HEK293 (cell line): ENCODE results near the gene RASA1.

Source experiments
- BCL11A ChIP-seq: fragments of 450-650 bp; formaldehyde crosslinking; IDR thresholded peaks from 2 replicates; pipeline ENCODE4 v1.5.1; 2016; ENCODE audit warnings: low read depth, missing biosample characterization, missing genetic modification characterization
- CTCF ChIP-seq: fragments of 450-650 bp; formaldehyde crosslinking; IDR thresholded peaks from 2 replicates; pipeline ENCODE4 v1.5.1; 2016; ENCODE audit warnings: missing biosample characterization, missing genetic modification characterization
- INSM2 ChIP-seq: fragments of 450-650 bp; formaldehyde crosslinking; IDR thresholded peaks from 2 replicates; pipeline ENCODE4 v1.5.1; 2016; ENCODE audit warnings: missing biosample characterization, missing genetic modification characterization
- PRDM1 ChIP-seq: fragments of 450-650 bp; formaldehyde crosslinking; IDR thresholded peaks from 2 replicates; pipeline ENCODE4; 2016; ENCODE audit warnings: missing biosample characterization, missing genetic modification characterization
- REST ChIP-seq: fragments of 450-650 bp; formaldehyde crosslinking; IDR thresholded peaks from 2 replicates; pipeline ENCODE4 v1.5.1; 2016; ENCODE audit warnings: missing biosample characterization, missing genetic modification characterization
- SALL2 ChIP-seq: fragments of 450-650 bp; formaldehyde crosslinking; IDR thresholded peaks from 2 replicates; pipeline ENCODE4 v1.5.0; 2017; ENCODE audit warnings: missing biosample characterization, mild to moderate bottlenecking, missing genetic modification characterization, borderline replicate concordance
- YY1 ChIP-seq: fragments of 450-650 bp; formaldehyde crosslinking; IDR thresholded peaks from 2 replicates; pipeline ENCODE4 v1.5.1; 2018; ENCODE audit warnings: missing biosample characterization, missing genetic modification characterization
- ZBTB26 ChIP-seq: fragments of 450-650 bp; formaldehyde crosslinking; optimal IDR thresholded peaks from 2 replicates; pipeline ENCODE3; 2016; ENCODE audit warnings: missing biosample characterization, mild to moderate bottlenecking, missing genetic modification characterization
- ZBTB49 ChIP-seq: fragments of 450-650 bp; formaldehyde crosslinking; IDR thresholded peaks from 2 replicates; pipeline ENCODE4 v1.5.1; 2016; ENCODE audit warnings: missing biosample characterization, missing genetic modification characterization, low read depth
- ZEB2 ChIP-seq: fragments of 450-650 bp; formaldehyde crosslinking; IDR thresholded peaks from 2 replicates; pipeline ENCODE4 v1.5.1; 2016; ENCODE audit warnings: missing biosample characterization, missing genetic modification characterization
- ZNF292 ChIP-seq: fragments of 450-650 bp; formaldehyde crosslinking; IDR thresholded peaks from 2 replicates; pipeline ENCODE4 v1.5.1; 2016; ENCODE audit warnings: low read depth, missing biosample characterization, missing genetic modification characterization, borderline replicate concordance
- ZNF658 ChIP-seq: fragments of 450-650 bp; formaldehyde crosslinking; IDR thresholded peaks from 2 replicates; pipeline ENCODE4; 2016; ENCODE audit warnings: missing biosample characterization, missing genetic modification characterization
- ZNF707 ChIP-seq: fragments of 450-650 bp; formaldehyde crosslinking; IDR thresholded peaks from 2 replicates; pipeline ENCODE4 v1.5.1; 2016; ENCODE audit warnings: missing biosample characterization, missing genetic modification characterization
- TF ChIP-seq, protein P1 (sequence below): fragments of 450-650 bp; formaldehyde crosslinking; IDR thresholded peaks from 2 replicates; pipeline ENCODE4 v1.5.1; 2016; ENCODE audit warnings: missing biosample characterization, missing genetic modification characterization

GRCh38 chr5:87311405-87312279 is 44.0 kb downstream of the RASA1 start:
- TF ChIP-seq REST: no peak
- no peak for TF ChIP-seq INSM2 (tag by site-specific recombination)
- no peak for TF ChIP-seq CTCF (tag by site-specific recombination)
- TF ChIP-seq ZNF658: no peak
- TF ChIP-seq ZBTB26 (tag by site-specific recombination): no peak
- no peak for TF ChIP-seq ZNF707 (tag by site-specific recombination)
- TF ChIP-seq ZBTB49 (tag by site-specific recombination): no peak
- TF ChIP-seq YY1: no peak
- TF ChIP-seq SALL2 (tag by site-specific recombination): no peak
- no peak for TF ChIP-seq BCL11A
- TF ChIP-seq ZNF292 (tag by site-specific recombination): no peak
- no peak for TF ChIP-seq PRDM1 (tag by site-specific recombination)
- TF ChIP-seq, protein P1, sequence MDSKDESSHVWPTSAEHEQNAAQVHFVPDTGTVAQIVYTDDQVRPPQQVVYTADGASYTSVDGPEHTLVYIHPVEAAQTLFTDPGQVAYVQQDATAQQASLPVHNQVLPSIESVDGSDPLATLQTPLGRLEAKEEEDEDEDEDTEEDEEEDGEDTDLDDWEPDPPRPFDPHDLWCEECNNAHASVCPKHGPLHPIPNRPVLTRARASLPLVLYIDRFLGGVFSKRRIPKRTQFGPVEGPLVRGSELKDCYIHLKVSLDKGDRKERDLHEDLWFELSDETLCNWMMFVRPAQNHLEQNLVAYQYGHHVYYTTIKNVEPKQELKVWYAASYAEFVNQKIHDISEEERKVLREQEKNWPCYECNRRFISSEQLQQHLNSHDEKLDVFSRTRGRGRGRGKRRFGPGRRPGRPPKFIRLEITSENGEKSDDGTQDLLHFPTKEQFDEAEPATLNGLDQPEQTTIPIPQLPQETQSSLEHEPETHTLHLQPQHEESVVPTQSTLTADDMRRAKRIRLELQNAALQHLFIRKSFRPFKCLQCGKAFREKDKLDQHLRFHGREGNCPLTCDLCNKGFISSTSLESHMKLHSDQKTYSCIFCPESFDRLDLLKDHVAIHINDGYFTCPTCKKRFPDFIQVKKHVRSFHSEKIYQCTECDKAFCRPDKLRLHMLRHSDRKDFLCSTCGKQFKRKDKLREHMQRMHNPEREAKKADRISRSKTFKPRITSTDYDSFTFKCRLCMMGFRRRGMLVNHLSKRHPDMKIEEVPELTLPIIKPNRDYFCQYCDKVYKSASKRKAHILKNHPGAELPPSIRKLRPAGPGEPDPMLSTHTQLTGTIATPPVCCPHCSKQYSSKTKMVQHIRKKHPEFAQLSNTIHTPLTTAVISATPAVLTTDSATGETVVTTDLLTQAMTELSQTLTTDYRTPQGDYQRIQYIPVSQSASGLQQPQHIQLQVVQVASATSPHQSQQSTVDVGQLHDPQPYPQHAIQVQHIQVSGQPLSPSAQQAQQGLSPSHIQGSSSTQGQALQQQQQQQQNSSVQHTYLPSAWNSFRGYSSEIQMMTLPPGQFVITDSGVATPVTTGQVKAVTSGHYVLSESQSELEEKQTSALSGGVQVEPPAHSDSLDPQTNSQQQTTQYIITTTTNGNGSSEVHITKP (tag by site-specific recombination): no peak
- no peak for TF ChIP-seq ZEB2 (tag by site-specific recombination)
